Skeletal muscle tissue (tissue), 4 donors: Measurements from ENCODE around the gene CD2. TPM values are rescaled to one million over a fixed set of nuclear protein-coding genes. Genes with fewer than 3 reads are reported as not detected.

ENCODE experiments used
- H3K27ac ChIP-seq: one replicate; pipeline ENCODE4 v1.7.0; 2013; ENCODE audit warnings: mild to moderate bottlenecking, low read depth, low read length, inconsistent platforms
- H3K27me3 ChIP-seq, 3 donors: one replicate each; pipeline ENCODE4 v1.7.0; 2013; ENCODE audit warnings: low read length in 3 of 3; ENCODE audit not compliant: control insufficient read depth in 3 of 3, insufficient read depth in 3 of 3
- H3K36me3 ChIP-seq, 3 donors: one replicate each; pipeline ENCODE4 v1.7.0; 2013; ENCODE audit warnings: low read length in 3 of 3; ENCODE audit not compliant: control insufficient read depth in 3 of 3, insufficient read depth in 3 of 3
- H3K4me1 ChIP-seq, 3 donors: one replicate each; pipeline ENCODE4 v1.7.0; 2013; ENCODE audit warnings: low read length in 3 of 3, mild to moderate bottlenecking in 3 of 3; ENCODE audit not compliant: control insufficient read depth in 3 of 3, insufficient read depth in 3 of 3
- H3K4me3 ChIP-seq, 3 donors: one replicate each; pipeline ENCODE4 v1.7.0; 2013; ENCODE audit warnings: low read length in 3 of 3
- H3K9ac ChIP-seq, 3 donors: one replicate each; pipeline ENCODE4 v1.7.0; 2013; ENCODE audit warnings: low read length in 3 of 3, mild to moderate bottlenecking in 3 of 3, moderate library complexity in 2 of 3, low read depth in 1 of 3
- H3K9me3 ChIP-seq, 3 donors: one replicate each; pipeline ENCODE4 v1.7.0; 2013; ENCODE audit warnings: low read length in 3 of 3; ENCODE audit not compliant: control insufficient read depth in 3 of 3
- total RNA-seq: library from RNA; depleted of rRNA; stranded (reverse); fragments of >200 nt; gene quantifications from one replicate; pipeline ENCODE4 v1.2.3, GENCODE V29; 2014
- donor health status: Osteomylitis.

Gene CD2
- total RNA-seq, 1 donor from 2014 or later: under 0.01 TPM

DNA sequence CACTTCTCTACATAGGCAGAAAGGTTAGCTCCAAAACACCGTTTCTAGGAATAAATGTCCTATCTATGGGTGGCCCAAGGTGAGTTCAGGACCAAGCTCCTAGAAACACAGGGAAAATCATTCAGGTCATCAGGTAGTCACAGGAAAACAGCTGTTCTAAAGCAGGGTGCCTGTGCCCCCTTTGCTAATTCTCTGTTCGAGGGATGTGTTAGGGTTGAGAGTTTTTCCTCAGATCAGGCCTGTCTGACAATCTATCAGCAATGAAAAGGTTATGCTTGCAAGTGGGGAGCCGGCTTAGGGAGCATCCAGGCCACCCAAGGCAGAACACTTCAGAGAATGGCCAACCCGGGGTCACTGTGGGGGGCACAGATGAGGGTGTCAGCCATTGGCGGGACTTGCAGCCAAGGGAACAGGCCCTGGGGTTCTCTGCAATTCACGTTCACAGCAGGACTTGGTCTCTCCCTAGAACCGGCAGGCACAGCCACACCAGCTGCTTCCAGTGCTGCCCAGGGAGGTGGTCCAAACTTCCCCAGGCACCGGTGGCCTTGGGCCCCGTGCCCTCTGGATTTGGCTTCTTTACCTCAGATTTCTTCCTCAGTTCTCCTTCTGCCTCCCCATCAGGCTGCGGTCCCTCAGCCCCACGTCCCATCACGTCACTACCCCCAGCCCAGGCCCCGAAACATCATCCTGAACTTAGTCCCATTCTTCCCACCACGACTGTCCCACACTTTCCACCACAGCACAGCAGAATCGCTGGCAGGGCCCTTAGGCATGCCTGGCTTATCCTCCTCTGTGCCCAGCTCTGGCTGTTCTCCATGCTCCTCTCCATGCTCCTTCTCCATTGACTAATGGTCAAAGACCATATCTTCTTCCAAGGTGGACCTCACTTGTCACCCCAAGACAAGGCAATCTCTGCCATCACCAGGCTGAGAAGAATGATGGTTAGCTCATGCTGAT lies 11.0 kb downstream of the CD2 start:
- Histone ChIP-seq H3K9ac (no peak overlapping the region), H3K4me3 (no peak overlapping the region), H3K4me1 (peaks cover 0 to 4% (median 0%) of the 10 kb centered on the region in 3 donors), H3K9me3 (no peaks in the 10 kb centered on the region), H3K27me3 (peaks cover 0 to 2% (median 0%) of the 10 kb centered on the region in 3 donors), H3K27ac (no peak overlapping the region), H3K36me3 (no peaks in the 10 kb centered on the region)

GRCh38 chr1:116765962-116766361 lies 11.7 kb downstream of the CD2 start:
- Histone ChIP-seq H3K9ac (no peak overlapping the region), H3K9me3 (no peaks in the 10 kb centered on the region), H3K27me3 (peaks cover 0 to 2% (median 0%) of the 10 kb centered on the region in 3 donors), H3K36me3 (no peaks in the 10 kb centered on the region), H3K27ac (no peak overlapping the region), H3K4me1 (peaks cover 0 to 4% (median 0%) of the 10 kb centered on the region in 3 donors), H3K4me3 (no peak overlapping the region)

GRCh38 chr1:116766616-116767469 lies 12.6 kb downstream of the CD2 start:
- Histone ChIP-seq H3K4me1 (peaks cover 0 to 4% (median 0%) of the 10 kb centered on the region in 3 donors), H3K9ac (no peak overlapping the region), H3K9me3 (no peaks in the 10 kb centered on the region), H3K27me3 (peaks cover 0 to 2% (median 0%) of the 10 kb centered on the region in 3 donors), H3K27ac (no peak overlapping the region), H3K36me3 (no peaks in the 10 kb centered on the region), H3K4me3 (no peak overlapping the region)

DNA sequence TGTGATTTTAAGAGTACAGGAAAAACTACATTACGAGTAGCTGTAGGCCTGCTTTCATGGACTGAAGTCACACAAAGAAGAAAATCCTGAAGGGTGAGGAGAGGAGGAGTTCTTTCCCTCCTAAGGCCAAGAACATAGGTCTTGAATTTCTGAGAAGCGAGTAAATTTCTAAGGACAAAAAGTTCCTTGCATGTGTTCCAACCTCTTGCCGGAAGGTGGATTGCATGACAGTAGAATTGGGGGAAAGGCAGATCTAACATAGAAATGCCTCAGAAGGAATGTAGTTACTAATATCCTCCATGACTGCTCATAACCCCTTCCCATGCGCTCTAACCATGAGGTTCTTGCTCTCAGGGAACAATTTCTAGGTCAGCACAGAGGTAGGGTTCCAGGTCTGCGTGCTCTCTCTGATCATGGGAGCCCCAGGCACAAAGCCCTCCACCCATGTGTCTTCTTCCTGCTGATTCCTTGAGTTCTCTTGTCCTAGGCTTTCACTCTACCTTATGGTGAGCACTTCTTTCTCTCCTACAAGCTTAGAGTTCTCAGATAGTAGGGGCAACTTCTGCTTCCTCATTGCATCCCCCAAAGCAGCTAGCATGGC lies 13.7 kb downstream of the CD2 start:
- Histone ChIP-seq H3K27ac (no peak overlapping the region), H3K9me3 (no peaks in the 10 kb centered on the region), H3K4me3 (no peak overlapping the region), H3K4me1 (peaks cover 0 to 4% (median 0%) of the 10 kb centered on the region in 3 donors), H3K36me3 (no peaks in the 10 kb centered on the region), H3K27me3 (peaks cover 0 to 2% (median 0%) of the 10 kb centered on the region in 3 donors), H3K9ac (no peak overlapping the region)

DNA sequence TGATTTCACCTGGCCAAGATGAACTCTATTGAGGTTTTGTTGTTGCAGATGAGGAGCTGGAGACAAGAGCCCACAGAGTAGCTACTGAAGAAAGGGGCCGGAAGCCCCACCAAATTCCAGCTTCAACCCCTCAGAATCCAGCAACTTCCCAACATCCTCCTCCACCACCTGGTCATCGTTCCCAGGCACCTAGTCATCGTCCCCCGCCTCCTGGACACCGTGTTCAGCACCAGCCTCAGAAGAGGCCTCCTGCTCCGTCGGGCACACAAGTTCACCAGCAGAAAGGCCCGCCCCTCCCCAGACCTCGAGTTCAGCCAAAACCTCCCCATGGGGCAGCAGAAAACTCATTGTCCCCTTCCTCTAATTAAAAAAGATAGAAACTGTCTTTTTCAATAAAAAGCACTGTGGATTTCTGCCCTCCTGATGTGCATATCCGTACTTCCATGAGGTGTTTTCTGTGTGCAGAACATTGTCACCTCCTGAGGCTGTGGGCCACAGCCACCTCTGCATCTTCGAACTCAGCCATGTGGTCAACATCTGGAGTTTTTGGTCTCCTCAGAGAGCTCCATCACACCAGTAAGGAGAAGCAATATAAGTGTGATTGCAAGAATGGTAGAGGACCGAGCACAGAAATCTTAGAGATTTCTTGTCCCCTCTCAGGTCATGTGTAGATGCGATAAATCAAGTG lies 14.3 kb downstream of the CD2 start:
- Histone ChIP-seq H3K27ac (no peak overlapping the region), H3K36me3 (no peaks in the 10 kb centered on the region)

DNA sequence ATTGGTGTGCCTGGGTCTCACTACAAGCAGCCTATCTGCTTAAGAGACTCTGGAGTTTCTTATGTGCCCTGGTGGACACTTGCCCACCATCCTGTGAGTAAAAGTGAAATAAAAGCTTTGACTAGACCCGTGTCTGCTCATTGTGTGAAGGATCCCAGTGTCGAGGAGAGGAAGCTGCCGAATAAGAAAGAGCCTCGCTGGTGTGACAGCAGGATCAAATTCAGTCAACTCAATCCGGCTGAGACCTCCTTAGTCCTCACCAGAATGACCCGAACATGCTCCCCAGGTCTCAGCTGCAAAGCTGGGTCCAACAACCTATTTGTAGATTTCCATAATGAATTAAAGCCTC lies 14.8 kb downstream of the CD2 start:
- Histone ChIP-seq H3K4me1 (no peaks in the 10 kb centered on the region), H3K27ac (no peak overlapping the region)

More for the DNA sequence above, 14.3 kb downstream of the CD2 start:
- no peaks in the 10 kb centered on the region for H3K9me3 ChIP-seq
- no peak overlapping the region for H3K9ac ChIP-seq
- peaks cover 0 to 2% (median 0%) of the 10 kb centered on the region in 3 donors for H3K27me3 ChIP-seq
- peaks cover 0 to 2% (median 0%) of the 10 kb centered on the region in 3 donors for H3K4me1 ChIP-seq
- H3K4me3 ChIP-seq: no peak overlapping the region

DNA sequence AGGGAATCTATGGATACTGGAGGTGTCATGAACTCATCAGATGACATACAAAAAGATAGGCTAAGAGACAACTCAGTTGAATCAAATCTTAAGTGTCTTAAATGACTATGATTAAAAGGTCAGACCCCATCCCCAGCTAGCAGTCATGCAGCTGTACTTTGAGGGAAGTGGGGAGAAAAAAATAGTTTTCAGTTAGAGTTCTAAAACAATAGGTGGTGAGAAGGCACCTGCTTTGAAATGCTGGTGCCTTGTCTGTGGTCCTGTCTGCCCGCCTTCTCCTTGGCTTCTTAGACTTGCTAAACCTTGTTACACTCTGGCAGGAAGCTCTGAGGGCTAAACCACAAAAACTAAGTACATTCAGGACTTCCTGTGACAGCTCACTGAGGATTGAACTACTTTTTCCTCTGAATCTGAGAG lies 15.3 kb downstream of the CD2 start:
- Histone ChIP-seq H3K4me1 (no peaks in the 10 kb centered on the region), H3K4me3 (no peak overlapping the region), H3K36me3 (no peaks in the 10 kb centered on the region), H3K27ac (no peak overlapping the region), H3K9me3 (no peaks in the 10 kb centered on the region), H3K9ac (no peak overlapping the region), H3K27me3 (peaks cover 0 to 2% (median 0%) of the 10 kb centered on the region in 3 donors)

More for the DNA sequence above, 14.8 kb downstream of the CD2 start:
- no peak overlapping the region for H3K9ac ChIP-seq
- H3K27me3 ChIP-seq: peaks cover 0 to 2% (median 0%) of the 10 kb centered on the region in 3 donors
- no peaks in the 10 kb centered on the region for H3K36me3 ChIP-seq
- H3K4me3 ChIP-seq: no peak overlapping the region
- no peaks in the 10 kb centered on the region for H3K9me3 ChIP-seq

DNA sequence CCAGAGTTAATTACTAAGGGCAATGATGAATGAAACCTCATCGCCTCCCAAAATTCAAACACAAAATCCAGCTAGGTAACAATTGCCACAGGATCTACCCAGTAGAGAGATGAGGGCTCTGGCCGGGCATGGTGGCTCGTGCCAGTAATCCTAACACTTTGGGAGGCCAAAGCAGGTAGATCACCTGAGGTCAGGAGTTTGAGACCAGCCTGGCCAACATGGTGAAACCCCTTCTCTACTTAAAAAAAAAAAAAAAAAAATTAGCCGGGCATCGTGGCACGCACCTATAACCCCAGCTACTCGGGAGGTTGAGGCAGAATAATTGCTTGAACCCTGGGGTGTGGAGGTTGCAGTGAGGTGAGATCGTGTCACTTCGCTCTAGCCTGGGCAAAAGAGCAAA lies 15.8 kb downstream of the CD2 start:
- Histone ChIP-seq H3K4me1 (no peaks in the 10 kb centered on the region), H3K27me3 (peaks cover 0 to 2% (median 0%) of the 10 kb centered on the region in 3 donors), H3K36me3 (no peaks in the 10 kb centered on the region), H3K9me3 (no peaks in the 10 kb centered on the region), H3K27ac (no peak overlapping the region), H3K4me3 (no peak overlapping the region), H3K9ac (no peak overlapping the region)

DNA sequence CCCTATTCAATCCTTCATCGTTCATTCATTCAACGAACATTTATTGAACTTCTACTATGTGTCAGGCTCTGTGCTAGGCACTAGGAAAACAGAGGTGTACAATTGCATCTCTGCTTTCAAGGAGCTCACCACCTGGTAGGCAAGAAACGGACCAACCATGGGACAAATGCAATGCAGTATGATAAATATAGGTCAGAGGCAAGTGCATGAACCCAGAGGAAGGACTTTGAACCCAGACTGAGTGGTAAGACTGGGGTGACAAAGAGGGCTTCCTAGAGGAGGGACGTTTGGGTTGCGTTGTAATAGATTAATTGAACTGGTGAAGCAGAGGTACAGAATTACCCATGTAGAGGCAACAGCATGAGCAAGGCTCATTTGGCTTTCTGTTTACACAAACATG lies 16.4 kb downstream of the CD2 start:
- Histone ChIP-seq H3K4me1 (no peaks in the 10 kb centered on the region), H3K27me3 (peaks cover 0 to 2% (median 0%) of the 10 kb centered on the region in 3 donors), H3K9ac (no peak overlapping the region), H3K9me3 (no peaks in the 10 kb centered on the region), H3K36me3 (no peaks in the 10 kb centered on the region), H3K27ac (no peak overlapping the region), H3K4me3 (no peak overlapping the region)
